HL-60/S4 (cell line): ENCODE results near the gene CERS6.

Experiments
- in situ Hi-C: fragments of 300-500 bp; cut with MboI; formaldehyde crosslinking; loops from 2 replicates; pipeline ENCODE4 v1.14.3; 2022; ENCODE audit warnings: low sequenced_read_pairs

CERS6 gene

DNA sequence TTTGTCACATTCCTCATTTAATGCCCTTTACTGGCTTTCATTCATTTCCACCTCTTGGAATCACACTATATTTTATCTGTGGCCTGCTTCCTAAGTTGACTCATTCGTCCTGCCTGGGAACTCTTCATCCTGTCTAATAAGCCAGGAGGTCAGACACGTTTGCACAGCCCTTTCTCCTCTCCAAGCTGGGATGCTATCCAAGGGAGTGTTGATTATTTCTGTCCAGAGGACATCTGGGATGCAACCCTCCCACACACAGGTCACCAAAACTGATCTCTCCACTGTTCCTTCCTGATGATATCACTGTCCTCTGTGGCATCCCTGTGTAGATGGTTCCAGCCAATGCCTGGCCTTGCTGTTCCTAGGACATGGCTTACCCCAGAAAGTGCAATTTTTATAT lies 266.5 kb downstream of the CERS6 start:
- in situ Hi-C loops, result no loop called here

DNA sequence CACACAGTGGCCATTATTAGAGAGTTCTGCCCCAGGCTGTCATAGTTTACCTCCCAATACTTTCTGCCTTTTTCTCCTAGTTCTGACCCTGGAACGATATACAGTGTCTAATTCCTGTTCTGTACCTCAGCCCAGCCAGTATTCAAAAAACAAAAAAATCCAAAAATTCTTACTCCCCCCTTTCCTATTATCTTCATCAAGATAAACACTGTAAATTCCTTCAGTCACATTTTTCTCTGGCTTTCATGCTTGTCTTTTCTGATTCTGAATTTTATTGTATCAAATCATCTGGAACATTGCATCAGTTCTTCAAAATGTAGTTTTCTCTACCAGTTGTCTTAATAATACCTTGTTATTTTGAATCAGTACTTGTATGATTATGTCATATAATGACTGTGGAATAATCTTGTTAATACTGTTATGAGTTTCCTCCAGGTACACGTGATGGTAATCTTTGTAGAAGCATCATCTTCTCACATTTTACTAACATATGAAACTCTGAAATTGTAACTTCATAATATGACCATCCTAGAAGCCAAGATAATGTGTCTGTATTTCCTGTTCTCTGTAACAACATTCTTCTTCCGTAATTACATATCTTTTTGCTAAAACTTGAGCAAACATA lies 267.3 kb downstream of the CERS6 start:
- in situ Hi-C loops, result no loop called here

- in situ Hi-C loops, result no loop called here
Observed at GRCh38 chr2:168726375-168726774, 270.3 kb downstream of the CERS6 start.

DNA sequence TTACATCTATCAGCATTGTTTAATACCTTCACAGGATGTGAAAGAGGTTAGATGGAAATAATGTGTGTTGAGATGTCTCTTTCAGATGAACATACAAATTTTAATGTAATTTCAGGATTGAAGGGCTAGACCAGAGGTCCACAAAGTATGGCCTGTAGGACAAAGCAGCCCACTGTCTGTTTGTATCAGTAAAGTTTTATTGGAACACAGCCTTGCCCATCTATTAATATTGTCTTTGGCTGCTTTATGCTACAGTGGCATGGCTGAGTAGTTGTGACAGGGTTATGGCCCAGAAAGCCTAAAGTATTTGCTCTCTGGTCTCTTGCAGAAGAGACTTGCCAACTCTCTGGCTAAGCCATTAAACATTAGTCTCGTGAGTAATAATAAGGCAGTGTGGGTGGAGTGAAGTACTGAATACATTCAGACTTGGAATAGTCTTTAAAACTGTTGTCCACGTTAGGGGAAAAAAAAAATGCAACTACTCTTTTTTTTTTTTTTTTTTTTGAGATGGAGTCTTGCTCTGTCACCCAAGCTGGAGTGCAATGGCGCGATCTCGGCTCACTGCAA lies 271.9 kb downstream of the CERS6 start:
- in situ Hi-C loops, result no loop called here

- in situ Hi-C loops, result no loop called here
Observed at GRCh38 chr2:168729455-168729854, 273.4 kb downstream of the CERS6 start.

- in situ Hi-C loops, result no loop called here
Observed at GRCh38 chr2:168730344-168730743, 274.3 kb downstream of the CERS6 start.

- in situ Hi-C loops, result no loop called here
Observed at GRCh38 chr2:168731002-168731401, 274.9 kb downstream of the CERS6 start.

DNA sequence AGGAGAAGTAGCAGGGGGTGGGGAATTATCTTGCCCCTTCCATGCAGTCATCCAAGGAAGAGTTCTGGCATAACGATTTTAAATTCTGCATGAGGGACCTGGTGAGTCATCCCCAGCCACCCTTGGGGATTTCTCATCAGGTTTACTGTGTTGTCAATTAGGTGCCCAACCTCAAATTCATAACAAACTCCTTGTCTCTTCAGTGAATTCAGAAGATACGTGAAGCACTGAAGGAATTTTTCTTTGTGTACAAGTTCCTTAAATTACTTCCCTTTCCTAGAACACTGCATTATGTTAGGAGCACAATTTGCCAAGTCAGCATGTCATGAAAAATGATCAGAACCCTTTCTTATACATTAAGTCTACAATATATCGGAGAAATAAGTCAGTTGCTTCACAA lies 275.5 kb downstream of the CERS6 start:
- in situ Hi-C loops, result no loop called here

DNA sequence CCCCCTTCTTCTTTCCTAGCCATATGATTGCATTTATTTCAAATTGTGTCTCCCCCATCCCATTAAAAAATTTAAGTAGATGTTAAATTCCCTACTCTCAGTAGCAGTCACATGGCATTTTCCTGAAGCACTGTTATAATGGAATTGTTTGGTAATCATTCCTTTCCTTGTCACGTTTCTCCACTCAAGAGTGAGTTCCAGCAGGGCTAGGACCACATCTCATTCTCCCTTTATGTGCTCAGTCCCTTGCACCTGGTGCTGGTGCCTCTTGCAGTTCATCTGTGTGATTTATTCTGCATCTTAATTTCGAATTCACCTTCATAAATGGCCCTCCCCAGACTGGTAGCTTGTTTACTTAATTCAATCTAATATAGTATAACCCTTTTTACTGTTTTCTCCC lies 276.0 kb downstream of the CERS6 start:
- in situ Hi-C loops, result no loop called here

DNA sequence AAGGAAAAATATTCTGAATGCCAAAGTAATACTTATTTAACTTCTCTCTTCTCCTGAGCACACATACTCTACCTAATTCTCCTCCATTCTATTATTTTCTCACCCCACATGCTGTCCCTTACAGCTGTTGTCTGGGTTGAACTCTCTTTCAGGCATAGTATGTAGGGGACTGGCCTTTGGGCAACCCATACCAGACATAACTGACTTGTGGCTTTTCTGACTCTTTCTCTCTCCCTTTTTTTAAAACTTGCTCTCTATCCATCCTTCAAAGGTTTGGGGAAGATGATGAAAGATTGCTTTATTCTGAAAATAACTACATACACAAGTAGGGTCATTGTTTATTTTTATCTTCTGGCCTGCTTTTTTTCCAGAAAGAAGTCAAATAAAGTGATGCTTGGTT lies 276.4 kb downstream of the CERS6 start:
- in situ Hi-C loops, result no loop called here

- in situ Hi-C loops, result no loop called here
Observed at GRCh38 chr2:168734199-168734760, 278.2 kb downstream of the CERS6 start.

DNA sequence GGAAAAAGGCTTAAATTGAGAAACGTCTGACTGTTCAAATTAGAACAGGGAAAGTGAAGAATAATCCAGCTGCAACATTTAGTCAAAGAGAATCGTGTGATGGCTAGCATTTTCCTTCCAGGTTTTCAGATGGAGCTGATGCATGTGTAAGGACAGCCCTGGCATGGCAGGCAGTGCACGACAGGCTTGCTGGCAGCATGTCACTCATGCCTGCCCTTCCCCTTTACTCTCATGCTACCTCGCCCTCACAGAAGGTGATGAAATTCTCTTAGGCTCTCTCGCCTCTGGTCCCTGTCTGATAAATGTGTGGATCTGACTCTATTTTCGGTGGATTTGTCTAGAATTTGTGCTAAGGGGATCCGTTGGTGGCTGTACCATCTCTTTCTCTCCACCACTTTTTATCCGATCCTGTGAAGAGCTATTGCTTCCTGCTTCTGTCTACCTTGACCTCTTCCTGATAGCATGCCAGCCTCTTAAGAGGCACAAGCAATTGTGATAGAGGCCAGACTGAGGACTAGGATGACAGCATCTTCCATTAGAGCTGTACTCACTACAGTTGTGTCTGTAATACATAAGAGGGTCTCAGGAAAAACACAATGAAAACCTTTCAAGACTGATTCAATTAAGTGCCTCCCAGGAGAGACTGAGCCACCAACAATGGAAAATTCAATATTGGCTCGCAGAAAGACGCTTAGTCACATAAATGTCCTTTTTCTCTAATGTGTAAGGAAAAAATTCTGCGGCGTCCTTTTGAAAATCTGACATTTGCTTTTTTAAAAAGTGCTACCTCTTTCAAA lies 280.8 kb downstream of the CERS6 start:
- in situ Hi-C loops, result no loop called here

- in situ Hi-C loops, result no loop called here
Observed at GRCh38 chr2:168738062-168738461, 282.0 kb downstream of the CERS6 start.

DNA sequence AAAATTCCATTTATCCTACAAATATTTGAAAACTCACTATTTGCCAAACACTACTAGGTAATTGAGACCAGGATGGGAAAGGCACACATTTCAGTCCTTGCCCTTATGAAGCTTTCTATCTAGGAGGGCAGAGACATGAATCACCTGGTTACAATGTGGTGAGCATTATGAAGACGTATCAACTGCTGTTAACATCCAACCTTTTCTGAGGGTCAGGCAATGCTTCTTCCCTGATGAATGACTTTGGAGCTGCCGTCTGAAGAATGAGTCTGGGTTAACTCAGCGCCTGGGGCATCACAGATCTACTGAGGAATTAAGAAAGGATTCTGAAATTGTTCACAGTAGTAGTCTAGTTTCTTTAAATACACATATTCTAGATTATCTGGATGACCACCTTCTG lies 284.3 kb downstream of the CERS6 start:
- in situ Hi-C loops, result no loop called here

DNA sequence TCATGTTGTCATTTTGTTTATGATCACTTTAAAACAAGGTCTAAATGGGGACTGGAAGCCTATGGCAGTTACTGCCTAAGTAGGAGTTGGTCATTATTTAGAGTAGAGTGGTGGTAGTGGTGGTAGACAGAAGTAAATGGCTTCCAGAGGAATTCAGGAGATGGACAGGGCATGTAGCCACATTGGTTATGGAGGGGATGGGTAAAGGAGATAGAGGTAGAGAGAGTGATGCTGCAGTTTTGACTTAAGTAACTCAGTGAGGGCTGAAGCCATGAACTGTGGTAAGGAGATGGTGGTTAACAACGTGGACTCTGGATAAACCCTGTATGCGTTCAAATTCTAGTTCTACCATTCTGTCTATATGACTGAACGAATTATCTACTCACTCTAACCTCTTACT lies 284.7 kb downstream of the CERS6 start:
- in situ Hi-C loops, result no loop called here

- in situ Hi-C loops, result no loop called here
Observed at GRCh38 chr2:168742258-168742932, 286.3 kb downstream of the CERS6 start.

- in situ Hi-C loops, result no loop called here
Observed at GRCh38 chr2:168744844-168745243, 288.8 kb downstream of the CERS6 start.

DNA sequence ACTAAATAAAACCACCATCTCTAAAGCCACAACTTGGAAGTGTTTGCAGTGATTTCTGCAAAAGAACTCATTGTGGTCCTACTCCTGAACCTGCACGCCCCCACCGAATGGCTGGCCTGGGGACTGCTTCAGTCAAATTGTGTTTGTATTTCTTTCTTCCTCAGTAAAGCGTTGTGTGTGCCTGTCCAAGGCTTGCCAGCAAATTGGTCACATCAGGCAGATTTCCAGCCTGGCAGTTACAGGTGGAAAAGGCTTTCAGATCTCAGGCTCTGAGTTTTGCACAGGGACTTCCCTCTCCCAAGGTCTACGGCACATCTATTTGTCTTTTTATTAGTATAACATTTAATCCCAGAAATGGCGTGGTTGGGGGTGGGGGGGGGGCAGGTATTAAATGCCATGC lies 292.4 kb downstream of the CERS6 start:
- in situ Hi-C loops, result no loop called here

DNA sequence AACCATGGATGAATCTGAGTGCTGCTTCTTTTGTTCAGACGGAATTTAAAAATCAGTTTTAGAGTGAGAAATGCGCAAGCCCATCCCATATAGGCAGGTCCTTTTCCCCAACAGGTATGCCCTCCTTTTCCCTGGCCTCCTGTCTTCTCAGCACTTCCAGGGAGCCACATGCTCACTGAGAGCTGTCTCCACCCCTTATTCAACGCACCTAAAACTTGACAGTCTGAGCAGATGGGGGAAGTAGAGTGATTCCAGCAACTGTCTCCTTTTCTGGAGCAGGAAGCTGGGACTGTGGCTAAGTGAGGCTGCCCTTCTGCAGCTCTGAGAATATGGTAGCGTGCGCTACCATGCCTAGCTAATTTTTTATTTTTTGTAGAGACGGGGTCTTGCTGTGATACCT lies 293.2 kb downstream of the CERS6 start:
- in situ Hi-C loops, result no loop called here

DNA sequence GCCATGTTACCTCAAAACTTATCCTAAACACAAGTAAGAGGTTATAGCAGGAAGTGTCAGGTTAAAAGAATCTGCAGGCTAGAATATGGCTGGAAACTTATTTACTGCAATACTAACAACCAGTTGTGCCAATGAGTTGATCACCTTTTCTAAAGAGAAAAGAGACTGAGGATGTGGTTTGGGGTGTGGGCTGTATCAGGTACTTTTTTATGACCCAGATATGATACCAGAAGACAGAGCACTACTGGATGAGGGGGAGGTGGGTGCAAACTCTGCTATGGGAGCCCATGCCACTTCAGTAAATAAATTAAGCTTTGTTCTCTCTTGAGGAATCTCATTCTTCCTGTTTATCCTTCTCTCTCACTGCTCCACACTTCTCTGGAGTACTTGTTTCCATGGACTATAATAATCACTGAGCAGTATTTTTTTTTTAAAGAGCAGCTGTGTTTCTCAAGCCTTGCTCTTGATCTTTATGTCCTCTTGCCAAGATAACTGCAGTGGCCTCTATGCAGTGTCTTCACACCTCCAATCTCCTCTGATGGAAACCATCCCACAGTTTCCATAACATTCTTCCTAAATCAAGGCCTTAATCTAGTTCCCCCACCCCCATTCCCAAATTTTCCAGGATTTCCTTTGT lies 295.1 kb downstream of the CERS6 start:
- in situ Hi-C loops, result no loop called here

DNA sequence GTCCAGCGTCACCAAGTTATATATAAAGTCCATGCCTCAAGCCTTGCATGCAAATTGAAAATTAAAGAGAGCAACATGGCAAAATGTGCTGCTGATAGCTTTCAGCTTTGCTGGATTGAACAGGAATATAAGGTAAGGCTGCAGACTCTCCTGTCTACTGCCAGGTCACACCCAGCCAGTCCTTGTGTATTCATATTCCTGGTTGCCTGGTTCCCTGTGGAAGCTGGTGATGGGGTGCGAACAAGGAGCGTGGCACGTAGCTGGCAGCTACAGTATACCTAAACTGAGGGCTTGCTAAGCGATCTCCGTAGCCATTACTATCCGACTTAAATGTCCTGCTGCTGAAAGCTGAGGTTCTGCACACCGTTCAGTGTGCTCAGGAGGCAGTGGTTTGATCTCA lies 296.3 kb downstream of the CERS6 start:
- in situ Hi-C loops, result no loop called here
